NCI-H226 (cell line): Measurements from ENCODE around the gene POLN.

Experiments
- DNase-seq: peaks from one replicate; pipeline ENCODE4 v3.0.0-alpha.2; 2015

Gene POLN

DNA sequence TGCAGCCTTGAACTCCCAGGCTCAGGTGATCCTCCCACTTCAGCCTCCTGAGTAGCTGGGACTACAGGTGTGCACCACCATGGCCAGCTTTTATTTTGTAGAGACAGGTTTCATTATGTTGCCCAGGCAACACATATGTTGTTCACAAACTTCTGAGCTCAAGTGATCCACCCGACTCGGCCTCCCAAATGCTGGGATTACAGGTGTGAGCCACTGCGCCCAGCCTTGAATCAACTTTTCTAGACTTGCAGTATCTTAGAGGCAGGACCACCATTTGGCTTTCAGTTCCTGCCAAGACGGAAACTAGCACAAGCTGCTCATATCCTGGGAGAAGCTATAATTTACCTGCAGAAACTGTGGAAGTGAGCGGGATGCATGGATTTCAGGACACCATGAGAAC is 162.9 kb downstream of the POLN start:
- no peak for DNase-seq

DNA sequence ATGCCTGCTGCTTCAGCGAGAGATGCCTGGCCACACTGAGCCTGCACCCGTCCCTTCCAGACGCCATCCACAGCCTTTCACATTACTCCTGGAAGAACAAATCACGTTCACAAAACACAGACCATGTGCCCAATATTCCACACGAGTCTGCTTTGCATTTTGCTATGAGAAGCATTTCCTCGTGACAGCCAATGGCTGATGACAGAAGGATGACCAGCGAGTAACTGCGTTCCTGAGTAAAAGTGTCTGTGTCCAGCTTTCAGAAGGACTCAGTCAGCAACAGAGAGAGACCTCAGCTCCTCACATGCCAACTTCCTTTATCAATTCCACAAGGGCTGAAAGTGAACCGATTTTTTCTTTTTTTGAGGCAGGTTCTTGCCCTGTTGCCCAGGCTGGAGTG is 163.3 kb downstream of the POLN start:
- DNase-seq: no peak

DNA sequence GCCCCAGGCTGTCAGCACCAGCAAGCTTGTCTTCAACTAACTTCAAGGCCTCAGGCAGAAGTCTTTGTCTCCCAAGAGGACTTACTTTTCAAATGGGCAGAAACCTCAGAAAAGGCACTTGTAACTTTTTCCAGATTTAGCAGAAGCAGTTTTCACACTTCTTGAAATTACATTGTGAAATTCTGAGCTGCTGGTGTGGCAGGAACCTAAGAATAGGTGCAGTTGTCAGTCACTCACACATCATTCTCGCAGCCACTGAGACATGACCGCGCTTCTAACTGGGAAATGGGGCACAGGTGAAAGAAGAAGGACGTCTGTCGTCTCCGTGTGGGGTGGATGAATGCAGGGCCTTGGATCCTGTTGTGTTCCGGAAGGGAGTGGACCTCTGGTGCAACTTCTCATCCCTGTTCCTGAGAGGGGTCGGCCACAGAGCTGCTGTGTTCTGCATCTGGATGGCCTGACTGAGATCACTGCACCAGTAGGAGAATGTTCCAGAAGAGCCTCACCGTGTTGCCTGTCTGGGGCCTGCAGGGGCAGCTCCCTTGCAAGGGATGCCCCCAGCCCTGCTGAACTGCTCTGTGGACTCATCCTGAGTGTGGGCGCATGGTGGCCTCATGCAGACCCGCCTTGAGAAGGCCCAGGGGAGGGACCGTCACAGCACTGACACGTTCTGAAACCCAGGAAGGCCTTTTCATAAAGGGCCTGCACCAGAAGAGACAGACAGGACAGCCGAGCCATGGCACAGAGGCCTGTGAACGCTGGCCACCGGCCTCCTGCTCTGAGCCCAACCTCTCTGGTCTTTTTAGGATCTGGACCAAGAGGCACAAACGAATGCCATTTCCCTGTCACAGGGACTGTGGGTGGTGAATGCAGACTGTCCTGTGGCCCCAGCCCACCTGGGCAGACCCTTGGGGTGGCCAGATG is 164.1 kb downstream of the POLN start:
- no peak for DNase-seq

DNA sequence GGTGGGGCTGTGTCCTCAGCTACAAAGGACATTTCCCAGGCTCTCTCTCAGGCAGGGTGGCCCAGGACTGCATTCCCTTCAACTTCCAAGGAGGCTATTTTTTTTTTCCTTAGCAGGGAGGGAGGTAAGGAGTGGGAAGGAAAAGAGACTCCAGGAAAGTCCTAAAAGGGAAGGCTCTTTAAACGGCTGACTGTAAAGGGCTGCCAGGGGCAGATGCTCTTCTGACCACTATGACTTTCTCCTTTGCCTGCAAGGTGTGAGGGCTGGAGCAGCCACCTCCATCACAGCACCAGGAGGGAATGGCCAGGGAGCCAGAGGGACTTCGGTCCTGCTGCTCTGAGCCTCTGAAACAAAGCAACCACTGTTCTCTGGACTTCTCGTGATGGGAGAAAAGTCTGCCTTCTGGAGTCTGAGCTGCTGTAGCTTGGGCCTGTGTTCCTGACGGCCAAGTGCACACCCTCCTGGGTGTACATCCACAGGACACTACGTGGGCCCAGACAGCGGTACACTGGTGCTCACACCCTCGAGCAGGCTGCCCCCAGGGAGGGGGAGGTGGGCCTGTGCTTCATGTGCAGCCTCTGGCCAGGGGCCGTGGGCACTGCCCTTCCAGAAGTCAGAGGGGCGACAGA is 164.9 kb downstream of the POLN start:
- no peak for DNase-seq

DNA sequence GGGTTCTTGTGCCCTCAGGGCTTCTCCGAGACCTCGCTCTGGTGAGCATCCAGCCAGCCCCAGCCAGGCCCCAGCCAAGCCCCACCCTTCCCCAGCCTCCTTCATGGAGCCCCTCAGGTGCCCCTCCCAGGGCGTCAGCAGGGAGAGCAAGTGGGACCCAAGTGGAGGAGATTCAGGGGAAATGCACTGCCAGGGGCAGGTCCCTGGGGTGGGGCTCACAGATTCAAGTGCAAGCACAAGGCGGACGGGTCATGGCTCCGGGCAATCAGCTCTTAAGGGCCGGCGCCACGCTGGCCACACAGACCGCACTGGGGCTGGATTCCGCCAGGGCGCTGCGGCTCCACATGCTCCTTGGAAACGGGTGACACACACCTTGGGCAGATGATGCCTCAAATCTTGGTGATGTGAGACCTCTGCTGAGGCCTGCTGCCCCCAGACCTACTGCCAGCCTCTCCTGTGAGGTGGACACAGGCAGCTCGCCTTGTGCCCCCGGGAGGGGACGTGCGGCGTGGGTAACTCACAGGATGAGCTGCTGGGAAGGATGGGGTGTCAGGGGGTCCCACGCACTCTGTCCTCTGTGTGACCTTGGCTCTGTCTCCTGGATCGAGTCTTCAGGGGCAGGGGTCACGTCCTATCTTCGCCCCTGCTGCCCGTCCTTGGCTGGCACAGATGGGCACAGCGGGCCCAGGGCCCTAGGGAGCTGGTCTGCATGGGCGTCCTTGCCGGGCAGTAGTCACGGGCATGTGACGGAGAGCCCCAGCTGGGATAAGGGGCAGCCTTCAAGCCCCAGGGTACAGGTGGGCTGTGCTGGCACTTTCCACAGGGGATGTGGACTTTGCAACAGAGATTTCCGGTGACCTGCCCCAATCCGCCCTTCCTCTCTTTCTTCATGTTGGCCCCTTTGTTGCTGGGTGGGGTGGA is 165.7 kb downstream of the POLN start:
- no peak for DNase-seq

DNA sequence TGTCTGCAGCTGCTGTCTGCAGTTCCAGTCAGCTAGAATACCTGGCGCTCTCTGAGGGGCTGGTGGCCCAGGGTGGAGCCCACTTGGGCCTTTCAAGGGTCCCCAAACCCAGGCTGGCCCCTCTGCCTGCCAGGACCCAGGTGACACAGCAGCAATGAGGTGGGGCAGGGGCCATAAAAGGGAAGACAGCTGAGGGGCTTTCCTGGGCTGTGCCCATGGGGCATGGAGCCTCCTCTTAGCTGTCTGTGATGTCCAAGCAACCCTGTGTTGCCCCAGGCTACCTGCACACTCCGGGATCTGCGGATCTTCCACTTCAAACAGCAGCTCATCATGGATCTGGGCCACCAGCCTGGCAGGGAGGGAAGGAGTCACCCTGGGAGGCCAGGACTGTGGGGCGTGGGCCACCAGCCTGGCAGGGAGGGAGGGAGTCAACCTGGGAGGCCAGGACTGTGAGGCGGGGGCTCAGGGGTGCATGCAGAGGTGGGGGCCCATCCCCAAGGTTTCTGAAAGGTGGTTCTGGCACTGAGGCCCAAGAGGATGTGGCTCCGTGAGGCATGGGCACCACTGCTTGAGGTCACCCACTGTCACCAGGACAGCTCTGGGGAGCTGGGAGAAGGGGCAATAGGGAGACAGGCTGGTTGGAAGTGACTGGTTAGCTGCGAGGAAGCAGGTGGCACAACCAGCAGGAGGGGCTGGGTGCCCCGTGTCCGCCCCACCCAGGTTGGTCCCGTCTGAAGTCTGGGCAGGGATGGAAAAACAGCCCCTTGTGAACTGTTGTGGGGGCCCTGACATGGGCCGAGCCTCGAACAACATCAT is 166.5 kb downstream of the POLN start:
- DNase-seq: no peak

DNA sequence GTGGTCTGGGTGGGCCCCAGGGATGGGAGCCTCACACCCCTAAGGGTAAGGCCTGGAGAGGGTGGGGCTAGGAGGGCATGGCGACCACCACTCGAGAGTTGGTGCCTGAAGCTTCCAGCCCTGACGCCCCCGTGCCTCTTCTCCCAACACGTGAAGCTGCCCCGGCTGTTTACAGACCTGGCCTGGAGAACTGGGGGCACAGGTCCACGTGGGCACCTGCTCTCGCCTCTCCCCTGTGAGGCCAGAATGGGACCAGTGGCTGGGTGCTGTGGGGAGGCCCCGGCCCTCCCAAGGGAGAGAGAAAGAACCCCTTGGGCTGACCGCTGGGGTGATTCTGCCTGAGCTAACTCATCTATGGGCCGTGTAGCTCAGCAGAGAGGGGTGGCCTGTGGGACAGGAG is 167.3 kb downstream of the POLN start:
- DNase-seq: no peak

DNA sequence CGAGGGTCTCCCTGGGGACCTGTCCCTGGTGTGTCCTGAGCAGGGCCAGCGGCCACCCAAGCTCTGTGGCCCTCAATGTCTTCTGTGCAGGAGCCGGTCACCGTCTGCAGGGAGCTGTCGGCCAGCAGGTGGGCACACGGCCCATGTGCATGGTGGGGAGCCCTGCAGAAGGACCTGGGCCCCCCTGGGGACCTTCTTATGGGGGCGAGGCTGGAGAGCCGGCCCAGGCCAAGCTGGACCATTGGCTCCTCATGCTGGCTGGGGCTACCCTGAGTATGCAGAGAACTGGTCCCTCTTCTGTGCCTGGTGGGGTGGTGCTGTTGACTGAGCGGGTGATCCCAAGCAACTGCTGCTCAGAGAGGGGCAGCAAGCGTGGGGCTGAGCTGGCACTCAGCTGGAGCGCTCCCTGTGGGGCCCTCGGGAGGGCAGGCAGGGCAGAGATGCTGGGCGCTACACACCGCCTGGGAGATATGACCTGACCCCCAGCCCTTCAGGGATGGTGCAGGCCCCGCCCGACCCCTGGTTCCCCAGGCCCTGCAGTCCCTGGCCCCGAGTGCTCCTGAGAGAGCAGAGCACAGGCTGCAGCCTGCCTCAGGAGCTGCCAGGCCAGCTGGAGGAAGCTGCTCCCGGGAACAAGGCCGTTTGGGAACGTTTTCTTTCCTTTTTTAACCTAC is 168.0 kb downstream of the POLN start:
- DNase-seq: no peak

DNA sequence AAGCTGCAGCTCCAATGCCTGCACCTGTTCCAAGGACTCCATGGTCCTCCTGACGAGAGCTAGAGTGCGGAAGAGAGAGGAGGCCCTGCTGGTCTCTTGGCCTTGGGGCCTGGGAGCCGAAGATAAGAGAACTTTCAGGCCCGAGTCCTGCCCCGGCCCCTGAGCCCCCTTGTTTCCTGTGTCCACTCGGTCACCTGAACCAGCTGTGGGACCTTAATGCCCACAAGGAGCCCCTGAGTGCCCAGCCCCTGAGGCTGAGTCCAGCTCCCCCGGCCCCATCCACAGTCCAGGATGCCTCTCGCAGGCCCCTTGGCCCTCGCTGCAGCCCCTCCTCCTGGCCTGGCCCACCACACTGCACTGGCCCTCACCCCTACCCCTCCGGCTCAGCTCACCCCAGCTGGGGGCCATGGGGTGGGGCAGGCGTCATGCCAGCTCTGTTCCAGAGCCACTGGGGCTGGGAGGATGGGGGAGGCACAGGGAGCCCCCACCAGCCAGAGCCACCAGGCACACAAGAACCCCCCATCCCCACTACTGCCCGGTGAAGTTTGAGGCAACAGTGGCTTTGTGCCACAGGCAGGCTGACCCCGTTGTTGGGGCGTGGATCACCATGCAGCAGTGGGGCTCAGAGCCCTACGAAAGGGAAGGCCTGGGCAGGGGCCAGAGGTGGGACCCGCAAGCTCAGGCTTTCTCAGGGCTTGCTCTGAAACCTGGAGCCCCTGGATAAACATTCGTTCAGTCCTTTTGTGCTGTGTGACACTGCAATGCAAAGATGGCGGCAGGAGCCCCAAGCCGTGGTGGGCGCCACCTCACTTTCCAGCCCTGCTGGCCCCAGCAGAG is 168.7 kb downstream of the POLN start:
- no peak for DNase-seq

DNA sequence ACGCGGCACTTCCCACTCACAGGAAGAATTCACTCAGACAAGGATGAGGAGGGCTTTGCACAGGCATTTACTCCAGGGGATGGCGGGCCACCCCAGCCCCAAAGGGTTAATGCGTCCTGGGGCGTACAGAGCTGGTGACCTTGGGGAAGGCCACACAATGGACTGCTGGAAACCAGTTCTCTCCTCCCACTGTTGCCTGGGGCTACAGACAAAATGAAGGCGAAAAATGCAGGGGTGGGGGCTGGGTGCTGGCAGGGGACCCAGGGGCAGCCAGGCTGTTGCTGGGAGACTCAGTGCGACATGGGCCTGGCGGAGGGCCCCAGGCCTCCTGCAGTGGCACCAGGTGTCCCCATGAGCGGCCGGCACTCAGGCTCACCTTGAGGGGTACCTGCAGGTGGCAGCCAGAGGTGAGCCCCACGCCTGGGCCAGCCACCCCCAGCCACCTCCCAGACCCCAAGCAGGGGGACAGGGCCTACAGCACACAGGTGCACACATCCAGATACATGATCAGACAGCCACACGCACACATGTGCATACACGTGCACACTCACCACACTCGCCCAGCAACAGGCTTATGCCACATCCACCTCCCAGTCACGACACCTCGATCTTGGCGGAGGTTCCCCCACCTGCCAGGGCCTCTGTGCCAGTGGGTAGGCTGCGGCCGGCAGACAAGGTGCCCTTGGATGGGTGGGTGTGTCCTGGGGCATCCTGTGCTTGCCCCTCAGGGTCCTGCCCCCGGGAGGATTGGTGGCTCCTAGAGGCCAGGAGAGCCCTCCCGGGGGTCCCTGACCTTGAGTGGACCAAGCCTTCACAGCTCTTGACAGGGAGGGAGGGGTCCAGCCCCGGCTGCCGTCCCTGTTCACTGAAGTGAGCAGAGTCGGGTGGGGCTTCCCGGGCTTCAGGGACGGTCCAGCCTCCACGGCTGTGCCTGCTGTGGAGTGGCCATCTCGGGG is 169.7 kb downstream of the POLN start:
- DNase-seq: no peak

DNA sequence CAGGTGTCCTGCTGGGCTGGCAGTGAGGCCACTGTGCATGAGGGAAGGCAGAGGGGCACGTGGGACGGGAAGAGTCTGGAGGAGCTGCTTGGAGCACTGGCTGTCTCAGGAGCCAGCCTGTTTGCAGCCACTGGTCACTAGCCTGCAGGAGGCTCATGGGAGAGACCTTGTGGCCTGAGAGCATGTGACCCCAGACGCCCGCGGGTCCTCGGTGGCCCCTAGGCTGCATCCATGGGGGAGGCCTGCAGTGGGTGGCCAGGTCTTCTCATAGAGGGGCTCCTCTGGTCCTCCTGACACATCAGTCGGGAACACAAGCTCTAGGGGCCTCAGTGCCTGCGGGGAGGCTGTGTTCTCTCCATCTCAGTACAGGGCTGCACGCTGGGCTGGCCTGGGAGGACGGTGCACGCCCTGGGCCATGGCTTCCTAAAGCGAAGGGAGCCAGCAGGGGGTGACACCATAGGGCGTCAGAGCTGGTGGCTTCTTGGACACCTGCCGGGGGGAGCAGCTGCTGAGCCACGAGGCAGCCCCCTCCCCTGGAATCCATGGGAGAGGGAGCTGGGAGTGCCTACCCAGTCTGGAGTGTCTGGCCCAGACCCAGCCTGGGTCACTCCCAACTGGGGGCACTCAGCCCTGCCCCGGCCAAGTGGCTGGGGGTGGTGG is 170.5 kb downstream of the POLN start:
- no peak for DNase-seq

DNA sequence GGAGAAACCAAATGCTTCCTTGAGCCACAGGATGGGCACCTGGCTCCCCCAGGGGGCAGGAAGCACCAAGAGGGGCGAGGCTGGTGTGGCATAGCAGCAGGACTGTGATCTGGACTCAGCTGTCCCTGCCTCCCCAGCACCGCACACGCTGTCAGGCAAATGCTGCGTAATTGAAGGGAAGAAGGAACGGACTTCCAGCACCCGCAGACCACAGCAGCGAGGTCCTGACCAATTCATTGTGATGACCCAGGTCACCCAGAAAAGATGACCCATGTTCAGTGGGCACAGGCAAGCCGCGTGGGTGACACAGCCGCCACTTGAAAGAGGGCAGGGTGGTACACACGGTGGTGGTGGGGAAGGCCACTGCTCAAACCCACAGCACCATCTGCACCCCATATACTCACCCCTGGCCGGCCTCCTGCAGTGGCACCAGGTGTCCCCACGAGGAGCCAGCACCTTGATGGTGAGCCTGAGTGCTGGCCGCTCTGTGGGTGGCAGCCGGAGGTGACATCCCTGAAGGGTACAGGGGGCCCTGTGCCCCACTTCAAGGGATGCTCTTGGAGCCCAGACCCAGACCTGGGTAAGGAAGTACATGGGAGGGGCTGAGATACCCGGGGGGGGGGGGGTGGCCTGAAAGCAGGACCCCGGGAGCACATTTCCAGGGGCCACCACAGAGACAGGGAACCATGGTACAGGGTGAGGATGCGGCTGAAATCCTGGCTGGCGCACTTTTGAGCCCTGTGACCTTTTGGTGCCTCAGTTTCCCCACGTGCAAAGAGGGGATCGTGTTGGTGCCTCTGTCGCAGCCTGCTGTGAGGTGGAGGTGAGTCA is 171.3 kb downstream of the POLN start:
- no peak for DNase-seq

DNA sequence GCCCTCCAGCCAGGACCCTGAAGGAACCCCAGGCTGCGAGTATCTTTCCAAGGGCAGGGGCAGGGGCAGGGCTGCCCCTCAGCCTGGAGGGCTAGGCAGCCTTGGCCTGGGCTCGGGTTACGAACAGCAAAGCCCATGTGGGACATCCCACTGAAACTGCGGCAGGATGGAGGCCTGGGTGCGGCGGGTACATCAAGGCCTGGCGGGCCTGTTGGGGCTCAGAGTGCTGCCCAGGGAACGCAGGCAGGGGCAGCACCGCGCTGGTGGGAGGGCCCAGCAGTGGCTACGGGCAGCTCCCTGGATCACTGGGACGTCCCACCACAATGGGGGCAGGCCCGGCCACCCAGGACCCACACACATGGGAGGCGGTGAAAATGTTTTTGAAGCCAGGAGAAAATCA is 171.9 kb downstream of the POLN start:
- DNase-seq: no peak

DNA sequence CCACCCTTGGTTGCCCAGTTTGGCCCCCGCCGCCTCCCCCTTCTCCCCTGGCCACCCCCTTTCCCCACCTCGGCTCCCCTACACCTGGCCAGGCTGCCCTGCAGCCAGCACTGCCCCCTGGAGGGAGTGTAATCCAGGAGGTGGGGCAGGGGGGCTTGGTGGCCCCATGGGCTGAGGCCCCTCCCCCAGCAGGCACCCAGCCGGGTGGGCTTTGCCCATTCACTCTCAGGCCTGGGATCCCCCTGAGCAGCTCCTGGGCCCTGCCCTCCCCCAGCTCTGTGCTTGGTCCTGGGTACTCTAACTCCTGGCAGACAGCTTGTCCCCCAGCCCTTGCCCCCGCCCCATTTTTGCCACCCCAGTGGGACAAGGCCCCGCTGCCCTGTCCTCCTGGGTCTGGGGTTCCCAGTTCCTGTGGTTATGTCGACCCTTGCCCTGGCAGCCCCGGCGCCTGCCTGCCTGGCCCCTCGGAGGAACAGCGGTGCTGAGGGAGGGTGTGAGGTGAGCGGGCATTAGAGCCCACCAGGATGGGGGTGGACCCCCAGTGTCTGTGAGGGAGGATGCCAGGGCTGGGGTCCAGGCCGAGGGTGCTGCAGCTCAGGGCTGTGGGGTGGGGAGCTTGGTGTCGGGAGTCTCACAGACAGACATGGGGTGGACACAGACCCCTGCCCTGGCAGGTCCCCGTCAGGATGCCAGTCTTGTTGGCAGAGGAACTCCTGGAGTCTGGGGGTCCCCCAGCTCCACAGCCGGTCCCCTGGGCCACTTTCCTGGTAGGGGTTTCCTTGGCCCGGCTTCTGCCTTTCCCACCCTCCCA is 172.6 kb downstream of the POLN start:
- no peak for DNase-seq

DNA sequence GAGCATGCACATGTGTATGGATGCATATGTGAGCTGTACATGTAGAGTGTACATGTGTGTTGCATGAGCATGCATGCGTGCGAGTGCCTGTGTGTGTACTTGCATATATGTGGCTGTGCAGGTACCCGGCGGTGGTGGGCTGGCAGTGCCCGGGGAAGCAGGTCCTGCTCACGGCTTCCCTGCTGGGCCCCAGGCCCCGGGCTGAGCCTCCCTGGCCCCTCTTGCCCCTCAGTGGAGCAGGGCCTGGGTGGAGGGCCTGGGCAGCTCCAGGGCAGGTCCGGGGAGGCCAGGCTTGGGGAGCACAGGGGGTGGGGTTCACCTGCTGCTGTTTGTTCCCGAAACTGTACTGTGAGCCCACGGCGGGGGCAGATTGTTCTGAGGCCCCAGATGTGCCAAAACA is 173.4 kb downstream of the POLN start:
- DNase-seq: no peak

DNA sequence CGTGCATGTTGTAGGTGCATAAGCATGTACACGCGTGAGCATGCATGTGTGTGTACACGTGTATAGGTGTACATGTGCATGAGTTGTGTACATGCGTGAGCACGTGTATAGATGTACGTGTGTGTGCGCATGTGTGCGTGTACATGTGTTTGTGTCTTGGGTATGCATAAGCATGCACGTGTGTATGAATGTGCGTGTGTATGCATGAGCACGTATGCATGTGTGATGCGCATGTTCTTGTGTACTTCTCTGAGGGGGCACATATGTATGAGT is 173.8 kb downstream of the POLN start:
- no peak for DNase-seq

DNA sequence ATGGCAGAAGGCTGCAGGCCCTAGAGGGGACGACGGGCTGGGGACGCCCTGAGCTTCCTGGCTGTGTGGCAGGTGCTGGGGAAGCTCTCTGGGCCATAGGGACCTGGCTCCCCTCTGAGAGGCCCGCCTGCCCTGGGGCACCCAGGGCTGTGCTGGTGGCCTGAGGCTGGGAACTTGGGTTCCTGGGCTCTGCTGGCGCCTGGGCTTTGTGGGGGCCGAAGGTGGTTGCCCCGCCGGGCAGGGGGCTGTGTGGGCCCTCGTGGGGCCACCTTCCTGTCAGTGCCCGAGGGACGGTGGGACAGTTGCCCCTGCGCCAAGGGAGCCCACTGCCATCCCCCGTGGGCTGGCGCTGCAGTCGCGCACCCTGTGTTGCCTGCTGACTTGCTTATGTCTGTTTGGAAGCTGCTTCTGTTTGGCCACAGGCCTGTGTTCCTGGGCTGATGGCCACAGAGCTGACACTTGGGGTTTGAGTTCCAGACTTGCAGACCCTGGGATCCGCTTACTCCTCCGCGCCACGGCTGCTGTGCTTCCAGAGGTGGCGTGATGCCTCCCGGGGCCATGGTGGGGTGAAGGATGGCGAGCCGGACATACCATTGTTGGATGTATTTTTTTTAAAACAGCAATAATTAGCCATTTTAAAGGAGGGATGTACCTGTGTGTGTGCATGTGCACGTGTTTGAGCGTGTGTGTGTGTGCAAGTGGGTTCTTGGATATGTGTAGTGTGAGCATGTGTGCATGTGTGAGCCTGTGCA is 174.3 kb downstream of the POLN start:
- DNase-seq: no peak
